Measurements from ENCODE around the gene STAM2.

- no peak for TF ChIP-seq POLR2A (IDR thresholded peaks at IDR 0.05)
- peak in 1 of 12 donors; percentile 13 for TF ChIP-seq CTCF (IDR thresholded peaks at IDR 0.05)
Observed at GRCh38 chr2:152115952-152116351, 59.6 kb downstream of the STAM2 start.
